A673 (cell line): Measurements from ENCODE around the gene ALPP. TPM values are rescaled to one million over a fixed set of nuclear protein-coding genes. Genes with fewer than 3 reads are reported as not detected.
"Not testable (repeated sequence)": the region's sequence is repeated elsewhere in the genome, so short reads cannot be mapped to it uniquely, and the experiment has no call there.

ENCODE experiments used
- BruUV-seq: library from RNA; stranded (reverse); fragments of 400-500 nt; replicated peaks from 2 replicates; lab custom pipeline; 2021; lab: Mats Ljungman, UMichigan
- CTCF ChIA-PET: fragments of 300-600 bp; sonication (Branson Sonifier 250); formaldehyde crosslinking; loops from one replicate; lab custom pipeline; 2022; ENCODE audit warnings: antibody characterized with exemption; lab: Charles Lee
- POLR2A ChIA-PET: fragments of 300-600 bp; sonication (Branson Sonifier 250); formaldehyde crosslinking; loops from one replicate; lab custom pipeline; 2022; ENCODE audit warnings: antibody characterized with exemption; ENCODE audit not compliant: low non-redundant PET; lab: Charles Lee
- DNase-seq: peaks from one replicate; pipeline ENCODE4 v3.0.0-alpha.2; 2015; ENCODE audit warnings: low spot score
- H3K27ac ChIP-seq: fragments of 200-600 bp; sonication (generic); 2 replicates; pipeline ENCODE4 v1.5.1; 2016; ENCODE audit warnings: mixed run types, low read depth, mild to moderate bottlenecking, mixed read lengths, antibody characterized with exemption, low read length; ENCODE audit not compliant: poor library complexity, severe bottlenecking
- H3K27me3 ChIP-seq: fragments of 200-600 bp; sonication (generic); replicated peaks from 2 replicates; pipeline ENCODE4 v1.6.1; 2017; ENCODE audit warnings: mixed run types, low read depth, mild to moderate bottlenecking, mixed read lengths, antibody characterized with exemption, low read length; ENCODE audit not compliant: insufficient read depth, poor library complexity
- H3K36me3 ChIP-seq: fragments of 200-600 bp; sonication (generic); 2 replicates; pipeline ENCODE4 v1.6.1; 2016; ENCODE audit warnings: mixed run types, mild to moderate bottlenecking, mixed read lengths, antibody characterized with exemption, low read length; ENCODE audit not compliant: insufficient read depth, poor library complexity, severe bottlenecking
- H3K4me1 ChIP-seq: fragments of 200-600 bp; sonication (generic); 2 replicates; pipeline ENCODE4 v1.6.1; 2017; ENCODE audit warnings: mixed run types, mild to moderate bottlenecking, mixed read lengths, antibody characterized with exemption, low read length; ENCODE audit not compliant: insufficient read depth, poor library complexity, severe bottlenecking
- H3K4me3 ChIP-seq: fragments of 200-600 bp; sonication (generic); 2 replicates; pipeline ENCODE4 v1.5.1; 2016; ENCODE audit warnings: low read depth, mixed run types, mild to moderate bottlenecking, mixed read lengths, low read length; ENCODE audit not compliant: poor library complexity, severe bottlenecking
- H3K9me3 ChIP-seq: fragments of 200-600 bp; sonication (generic); 2 replicates; pipeline ENCODE4 v1.6.1; 2016; ENCODE audit warnings: mixed run types, low read depth, mild to moderate bottlenecking, mixed read lengths, antibody characterized with exemption, low read length; ENCODE audit not compliant: poor library complexity, severe bottlenecking
- CTCF ChIP-seq: fragments of 300-800, 200-600 bp; sonication (generic); conservative IDR thresholded peaks from 2 replicates; pipeline ENCODE4 v1.5.1; 2017; ENCODE audit warnings: low read depth, mild to moderate bottlenecking, antibody characterized with exemption, low read length, moderate library complexity, mixed read lengths
- EZH2 ChIP-seq: fragments of 200-600 bp; sonication (generic); IDR thresholded peaks from 2 replicates; pipeline ENCODE4 v1.6.1; 2017; ENCODE audit warnings: borderline replicate concordance, low read depth, mild to moderate bottlenecking, mixed read lengths, antibody characterized with exemption, low read length; ENCODE audit not compliant: poor library complexity, severe bottlenecking
- intact Hi-C: fragments of 100-400 bp; cut with micrococcal nuclease; formaldehyde crosslinking; loops from one replicate; pipeline ENCODE4 v1.10.0; 2022; ENCODE audit not compliant: unreplicated experiment
- total RNA-seq: library from RNA; stranded (reverse); gene quantifications from 2 replicates; pipeline ENCODE4 v1.2.3, GENCODE V29; 2021

ALPP gene
- total RNA-seq, 1 experiment from 2014 or later: not detected

- no TSS peak for BruUV-seq
- H3K27me3 ChIP-seq: no peaks in the 10 kb centered on the region
- no peak overlapping the region for H3K27ac ChIP-seq
- POLR2A ChIA-PET: no interaction called here
- H3K36me3 ChIP-seq: no peaks in the 10 kb centered on the region
- no peak for DNase-seq
- intact Hi-C loops: loop anchor here (5.0 kb wide), 1 partner anchor 105 kb away; no protein-coding TSS in a partner anchor
- no peaks in the 10 kb centered on the region for H3K4me1 ChIP-seq
- H3K4me3 ChIP-seq: no peak overlapping the region
- H3K9me3 ChIP-seq: no peaks in the 10 kb centered on the region
- TF ChIP-seq CTCF (no peak), EZH2 (no peak)
- CTCF ChIA-PET: interaction anchor here (0.6 kb wide), 1 partner anchor 259 kb away, joined by 4 read pairs; no protein-coding TSS in a partner anchor
Observed at GRCh38 chr2:232336981-232337720, 41.4 kb upstream of the ALPP start.

GRCh38 chr2:232338094-232338758 lies 40.3 kb upstream of the ALPP start:
- not testable (repeated sequence) for BruUV-seq
- CTCF ChIA-PET: interaction anchor here (0.6 kb wide), 1 partner anchor 260 kb away, joined by 4 read pairs; no protein-coding TSS in a partner anchor
- intact Hi-C loops: loop anchor here (5.0 kb wide), 1 partner anchor 104 kb away; no protein-coding TSS in a partner anchor

GRCh38 chr2:232338759-232339106 lies 39.8 kb upstream of the ALPP start:
- Histone ChIP-seq H3K9me3 (no peaks in the 10 kb centered on the region), H3K27me3 (no peaks in the 10 kb centered on the region), H3K4me1 (no peaks in the 10 kb centered on the region), H3K36me3 (no peaks in the 10 kb centered on the region), H3K4me3 (no peak overlapping the region), H3K27ac (no peak overlapping the region)
- DNase-seq: no peak
- ChIA-PET POLR2A (no interaction called here), CTCF (no interaction called here)
- no peak for TF ChIP-seq EZH2
- TF ChIP-seq CTCF: no peak
- intact Hi-C loops: loop anchor here (5.0 kb wide), 1 partner anchor 104 kb away; no protein-coding TSS in a partner anchor
- BruUV-seq: no TSS peak

More at GRCh38 chr2:232338094-232338758, 40.3 kb upstream of the ALPP start:
- H3K36me3 ChIP-seq, DNase-seq, H3K4me3 ChIP-seq, H3K9me3 ChIP-seq, H3K27ac ChIP-seq, H3K27me3 ChIP-seq, POLR2A ChIA-PET, H3K4me1 ChIP-seq: not testable (repeated sequence)
